Peyer's patch (tissue), 4 donors: ENCODE measurements around the gene BCAR1. TPM values are rescaled to one million over a fixed set of nuclear protein-coding genes. Genes with fewer than 3 reads are reported as not detected.
"Not testable (repeated sequence)": the region's sequence is repeated elsewhere in the genome, so short reads cannot be mapped to it uniquely, and the experiment has no call there.

Source experiments
- DNase-seq, 3 donors: peaks; one replicate each; pipeline ENCODE4 v3.0.0-alpha.2; 2017 to 2019
- H3K27ac ChIP-seq, 4 donors: fragments of 200-600 bp; sonication (generic); one replicate each; pipeline ENCODE4 v1.5.1; 2016 to 2019
- H3K27me3 ChIP-seq, 2 donors: fragments of 200-600 bp; sonication (generic); one replicate each; pipeline ENCODE4 v1.5.1; 2019
- H3K36me3 ChIP-seq, 3 donors: fragments of 200-600 bp; sonication (generic); one replicate each; pipeline ENCODE4 v1.5.1; 2016 to 2019
- H3K4me1 ChIP-seq, 4 donors: fragments of 200-600 bp; sonication (generic); one replicate each; pipeline ENCODE4 v1.5.1; 2016 to 2019
- H3K4me3 ChIP-seq, 4 donors: fragments of 200-600 bp; sonication (generic); 1 replicate in 3 of 4; 2 replicates in 1 of 4; pipeline ENCODE4 v1.5.1; 2016 to 2019; ENCODE audit warnings: mild to moderate bottlenecking in 1 of 4
- H3K9me3 ChIP-seq, 4 donors: fragments of 200-600 bp; sonication (generic); one replicate each; pipeline ENCODE4 v1.5.1; 2016 to 2019; ENCODE audit warnings: mild to moderate bottlenecking in 1 of 4
- POLR2A ChIP-seq, 2 donors: fragments of 450-650 bp; IDR thresholded peaks; one replicate each; pipeline ENCODE4 v1.5.1; 2017; ENCODE audit warnings: antibody characterized with exemption in 2 of 2, mild to moderate bottlenecking in 2 of 2, moderate library complexity in 2 of 2
- total RNA-seq, 4 donors: library from RNA; depleted of rRNA; stranded (reverse); fragments of >200 nt; gene quantifications; one replicate each; pipeline ENCODE4 v1.1.0, GENCODE V29; 2016
- TF ChIP-seq, protein P1 (sequence below), 6 experiments: fragments of 450-650 bp in 4 of 6; fragments of 200-600 bp in 2 of 6; sonication (generic) in 1 of 6; IDR thresholded peaks; one replicate each; pipeline ENCODE4 v1.5.1; 2017 to 2019; ENCODE audit warnings: antibody characterized with exemption in 6 of 6, mild to moderate bottlenecking in 3 of 6, moderate library complexity in 1 of 6

Gene BCAR1
- total RNA-seq, 4 donors from 2014 or later, result 77.6 to 251 (median 206) TPM

DNA sequence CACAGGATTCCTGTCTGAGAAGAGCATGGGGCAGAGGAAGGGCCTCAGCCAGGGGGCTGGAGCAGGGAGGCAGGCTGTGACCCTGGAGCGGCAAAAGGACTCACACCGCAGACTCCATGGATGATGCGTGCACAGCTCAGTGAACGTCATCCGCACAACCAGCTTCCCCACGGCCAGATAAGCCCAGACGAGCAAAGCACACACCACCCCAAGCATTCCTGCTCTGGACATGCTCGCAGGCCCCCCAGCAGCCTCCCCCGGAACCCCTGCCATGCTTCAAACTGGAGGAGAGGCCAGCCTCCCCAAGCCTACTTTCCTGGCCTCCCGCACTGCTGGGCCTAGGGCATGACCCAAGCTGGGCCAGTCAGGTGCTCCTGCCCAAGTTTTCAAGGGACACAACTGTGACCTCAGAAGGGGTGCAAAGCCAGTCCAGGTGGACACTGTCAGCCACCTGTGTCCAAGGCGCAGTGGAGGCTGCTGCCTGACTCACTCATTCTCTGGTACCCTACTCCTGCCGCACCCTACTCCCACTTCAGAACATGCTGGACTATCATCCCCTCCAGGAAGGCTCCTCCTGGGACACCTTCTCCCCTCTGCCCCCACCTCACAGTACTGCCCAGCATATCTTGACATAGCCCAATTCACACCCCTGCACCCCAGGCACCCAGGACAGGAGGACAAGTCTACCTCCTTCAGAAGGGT is 4.8 kb downstream of the BCAR1 start:
- no peak for DNase-seq
- H3K4me3 ChIP-seq, result no peak overlapping the region
- H3K27ac ChIP-seq, result peak overlapping the region in 3 of 4 donors; percentile 91 to 96 (median 93)
- peaks cover 6 to 70% (median 11%) of the 10 kb centered on the region in 4 donors for H3K4me1 ChIP-seq
- no peaks in the 10 kb centered on the region for H3K27me3 ChIP-seq
- TF ChIP-seq, protein P1, sequence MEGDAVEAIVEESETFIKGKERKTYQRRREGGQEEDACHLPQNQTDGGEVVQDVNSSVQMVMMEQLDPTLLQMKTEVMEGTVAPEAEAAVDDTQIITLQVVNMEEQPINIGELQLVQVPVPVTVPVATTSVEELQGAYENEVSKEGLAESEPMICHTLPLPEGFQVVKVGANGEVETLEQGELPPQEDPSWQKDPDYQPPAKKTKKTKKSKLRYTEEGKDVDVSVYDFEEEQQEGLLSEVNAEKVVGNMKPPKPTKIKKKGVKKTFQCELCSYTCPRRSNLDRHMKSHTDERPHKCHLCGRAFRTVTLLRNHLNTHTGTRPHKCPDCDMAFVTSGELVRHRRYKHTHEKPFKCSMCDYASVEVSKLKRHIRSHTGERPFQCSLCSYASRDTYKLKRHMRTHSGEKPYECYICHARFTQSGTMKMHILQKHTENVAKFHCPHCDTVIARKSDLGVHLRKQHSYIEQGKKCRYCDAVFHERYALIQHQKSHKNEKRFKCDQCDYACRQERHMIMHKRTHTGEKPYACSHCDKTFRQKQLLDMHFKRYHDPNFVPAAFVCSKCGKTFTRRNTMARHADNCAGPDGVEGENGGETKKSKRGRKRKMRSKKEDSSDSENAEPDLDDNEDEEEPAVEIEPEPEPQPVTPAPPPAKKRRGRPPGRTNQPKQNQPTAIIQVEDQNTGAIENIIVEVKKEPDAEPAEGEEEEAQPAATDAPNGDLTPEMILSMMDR (IDR thresholded peaks at IDR 0.05), result no peak
- no peak for TF ChIP-seq POLR2A (IDR thresholded peaks at IDR 0.05)
- H3K36me3 ChIP-seq, result peaks cover 0 to 28% (median 0%) of the 10 kb centered on the region in 3 donors
- H3K9me3 ChIP-seq, result no peaks in the 10 kb centered on the region

DNA sequence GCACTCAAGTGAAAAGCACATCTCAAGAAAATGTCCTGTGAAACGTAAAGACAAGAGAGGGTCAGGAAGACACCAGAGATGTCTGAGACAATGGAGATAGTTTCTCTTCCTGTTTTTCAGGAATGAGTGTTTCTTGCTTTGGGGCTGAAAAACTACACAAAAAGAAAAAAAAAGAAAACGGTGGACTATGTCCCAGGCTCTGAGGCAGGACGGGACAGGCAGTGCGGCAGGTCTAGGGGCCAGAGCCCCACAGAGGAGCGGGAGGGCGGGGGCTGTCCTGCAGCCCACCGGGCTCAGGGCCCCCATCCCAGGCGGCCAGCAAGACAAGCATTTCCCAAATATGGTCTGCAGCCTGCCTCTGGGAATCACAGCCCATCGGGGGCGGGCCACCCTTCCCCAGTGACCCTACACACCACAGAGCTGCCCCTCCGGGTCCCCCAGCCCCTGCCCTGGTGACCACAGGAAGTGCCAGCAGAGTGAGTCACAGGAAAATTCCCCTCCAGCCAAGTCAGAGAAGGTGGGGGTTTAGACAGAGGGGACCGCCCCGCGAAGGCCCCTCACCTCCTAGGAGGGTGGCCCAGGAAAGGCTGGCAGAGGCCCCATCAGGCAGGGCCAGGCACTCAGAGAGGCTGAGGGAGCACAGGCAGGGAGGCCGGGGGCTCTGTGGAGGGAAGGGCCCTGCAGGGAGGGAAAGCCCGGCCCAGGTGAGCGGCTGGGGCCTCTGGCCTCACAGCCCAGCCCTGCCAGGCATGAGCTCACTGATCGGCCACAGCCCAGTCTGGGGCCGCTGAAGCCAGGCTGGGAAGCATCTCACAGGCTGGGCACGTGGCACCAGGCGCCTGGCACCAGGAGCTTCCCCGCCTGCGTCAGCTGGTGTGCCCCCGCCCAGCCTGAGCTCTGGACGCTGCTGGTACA is 6.3 kb downstream of the BCAR1 start:
- Histone ChIP-seq H3K27ac (peak overlapping the region; percentile 58 to 96 (median 92)), H3K4me1 (peaks cover 2 to 68% (median 7%) of the 10 kb centered on the region in 4 donors), H3K4me3 (peak overlapping the region in 2 of 4 donors; percentile 8 to 15), H3K27me3 (no peaks in the 10 kb centered on the region), H3K36me3 (peaks cover 0 to 37% (median 0%) of the 10 kb centered on the region in 3 donors), H3K9me3 (no peaks in the 10 kb centered on the region)
- peak in 1 of 2 donors; percentile 12 for TF ChIP-seq POLR2A (IDR thresholded peaks at IDR 0.05)
- TF ChIP-seq, protein P1 (IDR thresholded peaks at IDR 0.05), result no peak
- DNase-seq, result peak in 2 of 3 donors; percentile 75 to 80

DNA sequence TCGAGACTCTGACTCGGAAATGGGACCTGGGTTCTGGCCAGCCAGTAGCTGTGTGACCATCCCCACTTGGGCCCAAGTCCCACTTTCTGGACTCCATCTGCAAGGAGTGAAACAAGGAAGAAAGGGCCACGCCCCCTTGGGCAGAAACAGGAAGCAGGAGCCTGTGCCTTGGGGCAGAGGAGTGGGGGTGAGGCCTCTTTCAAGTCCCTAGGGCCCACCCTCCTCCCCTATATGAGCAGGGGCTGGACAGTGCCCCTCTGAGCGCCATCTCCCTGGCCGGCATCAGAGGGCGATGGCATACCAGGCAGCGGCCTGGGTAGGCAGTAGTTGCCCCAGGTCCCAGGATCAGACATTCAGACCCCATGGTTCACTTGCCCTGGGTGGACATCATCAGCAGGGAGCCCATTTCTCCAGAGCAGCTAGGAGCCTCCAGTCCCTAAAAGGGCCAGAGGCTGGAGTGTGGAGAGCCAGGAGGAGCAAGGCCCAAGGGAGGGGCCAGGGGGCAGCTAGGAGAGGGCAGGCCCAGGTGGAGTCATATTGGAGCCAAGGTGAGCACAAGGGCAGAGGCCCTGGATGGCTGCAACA is 7.1 kb downstream of the BCAR1 start:
- H3K9me3 ChIP-seq, result no peaks in the 10 kb centered on the region
- peak overlapping the region; percentile 58 to 96 (median 92) for H3K27ac ChIP-seq
- no peaks in the 10 kb centered on the region for H3K27me3 ChIP-seq
- peaks cover 0 to 45% (median 0%) of the 10 kb centered on the region in 3 donors for H3K36me3 ChIP-seq
- no peak overlapping the region for H3K4me3 ChIP-seq
- DNase-seq, result peak in 2 of 3 donors; percentile 22 to 71
- no peak for TF ChIP-seq POLR2A (IDR thresholded peaks at IDR 0.05)
- TF ChIP-seq, protein P1 (IDR thresholded peaks at IDR 0.05), result no peak
- H3K4me1 ChIP-seq, result peaks cover 0 to 64% (median 7%) of the 10 kb centered on the region in 4 donors

DNA sequence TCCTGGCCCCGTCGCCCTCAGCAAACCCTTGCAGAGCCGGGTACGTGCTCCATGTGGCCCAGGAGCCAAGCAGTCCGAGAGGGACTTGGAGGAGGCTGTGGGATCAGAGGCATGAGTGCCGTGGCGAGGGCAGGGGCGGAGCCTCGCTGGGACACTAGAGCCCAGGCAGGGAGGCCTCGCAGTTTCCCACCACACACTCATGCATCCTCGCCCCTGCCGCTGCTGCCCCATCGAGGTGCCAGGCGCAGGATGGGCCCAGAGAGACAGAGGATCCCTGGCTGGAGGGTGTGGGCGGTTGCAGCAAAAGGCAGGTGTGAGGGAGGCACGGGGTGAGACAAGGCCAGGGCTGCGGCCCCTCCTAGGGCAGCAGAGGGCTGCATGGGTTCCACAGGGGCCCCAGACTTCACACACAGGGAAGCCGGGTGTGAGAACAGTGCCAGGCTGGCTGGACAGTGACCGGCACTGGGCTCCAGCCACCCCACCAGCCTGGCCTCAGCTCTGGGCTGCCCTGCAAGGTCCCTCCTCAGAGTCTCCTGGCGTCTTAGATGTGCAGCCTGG is 7.7 kb downstream of the BCAR1 start:
- Histone ChIP-seq H3K36me3 (peaks cover 0 to 43% (median 0%) of the 10 kb centered on the region in 3 donors), H3K27me3 (no peaks in the 10 kb centered on the region), H3K4me1 (peaks cover 0 to 64% (median 5%) of the 10 kb centered on the region in 4 donors), H3K4me3 (no peak overlapping the region), H3K9me3 (no peaks in the 10 kb centered on the region), H3K27ac (peak overlapping the region in 2 of 4 donors; percentile 91 to 96)
- TF ChIP-seq, protein P1 (IDR thresholded peaks at IDR 0.05), result no peak
- DNase-seq, result no peak

DNA sequence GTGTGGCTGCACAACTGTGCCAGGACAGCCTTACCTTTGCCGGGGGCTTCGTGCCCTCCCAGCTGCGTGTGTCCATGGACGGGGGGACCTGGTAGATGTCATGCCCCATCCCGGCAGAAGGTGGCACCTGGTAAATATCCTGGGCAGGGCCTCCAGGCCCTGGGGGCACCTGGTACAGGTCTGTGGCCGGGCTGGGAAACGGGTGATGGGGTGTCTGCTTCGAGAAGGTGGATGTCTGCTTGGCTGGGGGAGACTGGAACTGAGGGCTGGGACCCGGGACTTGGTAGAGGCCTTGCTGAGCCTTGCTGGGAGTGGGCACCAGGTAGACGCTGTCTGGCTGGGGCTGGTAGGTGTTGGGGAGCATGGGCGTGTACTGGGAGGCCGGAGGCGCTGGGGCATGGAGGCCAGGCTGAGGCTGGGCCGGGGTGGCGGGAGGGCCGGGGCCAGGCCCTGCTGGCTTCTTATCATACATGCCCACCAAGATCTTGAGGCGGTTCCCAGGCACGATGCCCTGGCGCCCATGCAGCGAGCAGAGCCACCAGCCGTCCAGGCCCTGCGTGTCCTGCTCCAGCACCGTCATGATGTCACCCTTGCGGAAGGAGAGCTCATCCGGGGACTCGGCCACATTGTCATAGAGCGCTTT is 8.9 kb downstream of the BCAR1 start:
- not testable (repeated sequence) for H3K27ac ChIP-seq, H3K4me3 ChIP-seq, H3K27me3 ChIP-seq, DNase-seq, H3K9me3 ChIP-seq
- H3K4me1 ChIP-seq, result peaks cover 0 to 64% (median 5%) of the 10 kb centered on the region in 4 donors
- H3K36me3 ChIP-seq, result peaks cover 0 to 52% (median 0%) of the 10 kb centered on the region in 3 donors
